Activated CD8-positive, alpha-beta T cell treated with anti-CD3 and anti-CD28 coated beads for 36 hours (primary cell): Measurements from ENCODE around the gene ADSS1. TPM values are rescaled to one million over a fixed set of nuclear protein-coding genes. Genes with fewer than 3 reads are reported as not detected.

Experiments
- ATAC-seq: fragments of 200-7000 bp; cut with Tn5 transposase; one replicate; pipeline ENCODE4 v1.10.0; 2021; ENCODE audit warnings: mild to moderate bottlenecking, moderate library complexity
- CTCF ChIA-PET: fragments of 350-600 bp; sonication (Branson Sonifier 250); formaldehyde crosslinking; loops from one replicate; lab custom pipeline; 2021; ENCODE audit warnings: antibody characterized with exemption; lab: Charles Lee
- POLR2A ChIA-PET: fragments of 350-600 bp; sonication (Branson Sonifier 250); formaldehyde crosslinking; loops from one replicate; lab custom pipeline; 2021; ENCODE audit warnings: antibody characterized with exemption; lab: Charles Lee
- DNase-seq: peaks from one replicate; pipeline ENCODE4 v3.0.0-alpha.2; 2020
- H3K27ac Mint-ChIP-seq: one replicate; pipeline ENCODE4 v1.8.0; 2021; ENCODE audit warnings: mild to moderate bottlenecking, mixed read lengths
- H3K27me3 Mint-ChIP-seq: one replicate; pipeline ENCODE4 v1.8.0; 2021; ENCODE audit warnings: mixed read lengths
- H3K36me3 Mint-ChIP-seq: one replicate; pipeline ENCODE4 v1.8.0; 2021; ENCODE audit warnings: low read depth, mixed read lengths
- H3K4me1 Mint-ChIP-seq: one replicate; pipeline ENCODE4 v1.8.0; 2021; ENCODE audit warnings: low read depth, mixed read lengths
- H3K4me3 Mint-ChIP-seq: one replicate; pipeline ENCODE4 v1.8.0; 2021; ENCODE audit warnings: mild to moderate bottlenecking, moderate library complexity, mixed read lengths
- H3K9me3 Mint-ChIP-seq: one replicate; pipeline ENCODE4 v1.8.0; 2021; ENCODE audit warnings: mixed read lengths
- intact Hi-C: fragments of 100-400 bp; cut with micrococcal nuclease; formaldehyde crosslinking; loops from one replicate; pipeline ENCODE4 v1.10.0; 2022
- total RNA-seq, 2 experiments: library from RNA; stranded (reverse); gene quantifications; one replicate each; pipeline ENCODE4 v1.2.3, GENCODE V29; 2021
- TF ChIP-seq, protein P1 (sequence below): fragments of 200-600 bp; IDR thresholded peaks from one replicate; pipeline ENCODE4 v1.8.0; 2022; ENCODE audit warnings: antibody characterized with exemption, mild to moderate bottlenecking

Gene ADSS1
- total RNA-seq, 2 experiments from 2014 or later, result 2.7 to 3.0 TPM

DNA sequence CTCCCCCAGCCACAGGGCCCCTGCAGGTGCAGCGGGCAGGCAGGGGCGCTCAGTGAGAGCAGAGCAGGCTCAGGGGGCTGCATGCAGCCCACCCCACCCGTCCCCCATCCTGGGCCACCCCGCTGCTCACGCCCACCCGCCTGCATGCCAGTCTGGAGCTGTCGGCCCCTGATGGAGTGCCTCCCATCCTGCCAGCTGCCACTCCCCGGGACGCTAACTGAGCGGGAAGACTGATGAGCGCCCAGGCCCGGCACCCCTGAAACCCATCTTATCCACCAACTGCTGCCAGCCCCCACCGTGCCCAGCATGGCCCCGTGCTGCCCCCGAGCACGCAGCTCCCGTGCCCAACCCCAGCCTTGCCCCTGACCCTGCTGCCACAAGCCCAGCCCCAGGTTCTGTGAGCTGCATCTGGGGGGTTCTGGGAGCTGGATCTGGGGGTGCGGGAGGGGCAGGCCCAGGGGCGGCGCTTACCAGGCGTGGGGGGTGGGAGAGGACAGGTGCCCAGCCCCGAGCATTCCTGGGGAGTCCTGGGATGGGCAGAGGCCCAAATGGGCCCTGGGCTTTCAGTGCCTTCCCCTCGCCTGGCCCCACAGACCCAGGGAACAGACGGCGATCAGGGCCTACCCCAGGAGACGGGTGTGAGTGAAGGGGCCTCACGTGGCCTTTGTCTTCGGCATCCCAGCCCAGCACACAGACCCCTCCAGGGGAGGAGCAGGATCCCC lies 58.2 kb downstream of the ADSS1 start:
- ChIA-PET CTCF (no interaction called here), POLR2A (interaction anchor here (0.6 kb wide), 1 partner anchor 61 kb away, joined by 3 read pairs; no protein-coding TSS in a partner anchor)
- H3K27ac Mint-ChIP-seq, result no peak overlapping the region
- peaks cover under 1% of the 10 kb centered on the region for H3K36me3 Mint-ChIP-seq
- intact Hi-C loops, result no loop called here
- H3K4me1 Mint-ChIP-seq, result peaks cover 10% of the 10 kb centered on the region
- no peak for DNase-seq
- no peaks in the 10 kb centered on the region for H3K9me3 Mint-ChIP-seq
- TF ChIP-seq, protein P1, sequence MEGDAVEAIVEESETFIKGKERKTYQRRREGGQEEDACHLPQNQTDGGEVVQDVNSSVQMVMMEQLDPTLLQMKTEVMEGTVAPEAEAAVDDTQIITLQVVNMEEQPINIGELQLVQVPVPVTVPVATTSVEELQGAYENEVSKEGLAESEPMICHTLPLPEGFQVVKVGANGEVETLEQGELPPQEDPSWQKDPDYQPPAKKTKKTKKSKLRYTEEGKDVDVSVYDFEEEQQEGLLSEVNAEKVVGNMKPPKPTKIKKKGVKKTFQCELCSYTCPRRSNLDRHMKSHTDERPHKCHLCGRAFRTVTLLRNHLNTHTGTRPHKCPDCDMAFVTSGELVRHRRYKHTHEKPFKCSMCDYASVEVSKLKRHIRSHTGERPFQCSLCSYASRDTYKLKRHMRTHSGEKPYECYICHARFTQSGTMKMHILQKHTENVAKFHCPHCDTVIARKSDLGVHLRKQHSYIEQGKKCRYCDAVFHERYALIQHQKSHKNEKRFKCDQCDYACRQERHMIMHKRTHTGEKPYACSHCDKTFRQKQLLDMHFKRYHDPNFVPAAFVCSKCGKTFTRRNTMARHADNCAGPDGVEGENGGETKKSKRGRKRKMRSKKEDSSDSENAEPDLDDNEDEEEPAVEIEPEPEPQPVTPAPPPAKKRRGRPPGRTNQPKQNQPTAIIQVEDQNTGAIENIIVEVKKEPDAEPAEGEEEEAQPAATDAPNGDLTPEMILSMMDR, result no peak
- no peak overlapping the region for H3K4me3 Mint-ChIP-seq
- H3K27me3 Mint-ChIP-seq, result no peaks in the 10 kb centered on the region
- ATAC-seq, result no peak

DNA sequence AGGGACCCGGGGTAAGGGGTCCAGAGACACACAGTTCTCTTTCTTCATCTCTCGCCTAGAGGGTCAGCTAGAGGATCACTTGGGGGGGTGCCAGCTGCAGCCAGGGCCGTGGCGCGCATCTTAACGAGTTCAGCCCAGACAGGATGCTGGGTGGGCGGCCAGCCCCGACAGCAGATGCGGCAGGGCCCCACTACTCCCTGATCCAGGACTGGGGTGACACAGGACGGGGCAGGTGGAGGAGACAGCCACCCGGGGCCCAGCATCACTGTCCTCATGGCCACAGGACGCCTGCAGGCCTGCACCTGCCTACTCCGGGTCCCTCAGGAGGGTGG lies 58.7 kb downstream of the ADSS1 start:
- POLR2A ChIA-PET, result interaction anchor here (0.6 kb wide), 1 partner anchor 60 kb away, joined by 3 read pairs; no protein-coding TSS in a partner anchor
- TF ChIP-seq, protein P1, result no peak
- Mint-ChIP-seq H3K27me3 (no peaks in the 10 kb centered on the region), H3K27ac (no peak overlapping the region), H3K4me3 (no peak overlapping the region), H3K4me1 (peaks cover 11% of the 10 kb centered on the region), H3K9me3 (no peaks in the 10 kb centered on the region), H3K36me3 (no peaks in the 10 kb centered on the region)
- intact Hi-C loops, result no loop called here
- DNase-seq (no peak), ATAC-seq (no peak)
- CTCF ChIA-PET, result no interaction called here

DNA sequence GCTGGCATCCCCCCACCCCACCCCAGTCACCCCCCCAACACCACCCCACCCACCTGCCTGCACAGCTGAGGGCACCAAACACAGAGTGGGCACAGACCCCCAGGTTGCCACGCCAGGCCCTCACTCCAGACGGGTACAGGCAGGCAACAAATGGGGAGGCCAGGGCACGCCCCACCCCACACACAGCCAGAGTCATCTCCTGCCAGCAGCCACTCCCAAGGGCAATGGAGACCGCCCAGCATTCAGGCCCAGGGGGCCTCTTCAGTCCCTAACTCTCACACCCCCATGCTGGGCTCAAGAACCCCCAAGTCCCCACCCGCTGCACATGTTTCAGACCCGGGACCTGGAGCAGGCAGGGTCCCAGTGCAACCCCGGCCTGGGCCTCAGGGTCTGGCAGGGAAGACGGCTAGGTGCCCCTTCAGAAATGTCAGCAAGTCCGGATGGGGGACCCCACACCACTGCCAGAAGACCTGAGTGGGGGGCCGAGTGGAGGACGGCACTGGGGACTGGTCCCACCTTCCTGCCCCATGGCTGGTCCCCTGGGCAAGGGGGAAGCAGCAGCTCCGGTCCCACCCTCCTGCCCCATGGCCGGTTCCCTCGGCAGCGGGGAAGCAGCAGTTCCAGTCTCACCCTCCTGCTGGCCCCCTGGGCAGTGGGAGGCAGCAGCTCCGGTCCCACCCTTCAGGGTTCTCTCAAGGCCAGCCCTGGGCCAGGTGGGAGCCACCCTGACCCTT lies 59.6 kb downstream of the ADSS1 start:
- H3K27me3 Mint-ChIP-seq, result no peaks in the 10 kb centered on the region
- CTCF ChIA-PET, result no interaction called here

DNA sequence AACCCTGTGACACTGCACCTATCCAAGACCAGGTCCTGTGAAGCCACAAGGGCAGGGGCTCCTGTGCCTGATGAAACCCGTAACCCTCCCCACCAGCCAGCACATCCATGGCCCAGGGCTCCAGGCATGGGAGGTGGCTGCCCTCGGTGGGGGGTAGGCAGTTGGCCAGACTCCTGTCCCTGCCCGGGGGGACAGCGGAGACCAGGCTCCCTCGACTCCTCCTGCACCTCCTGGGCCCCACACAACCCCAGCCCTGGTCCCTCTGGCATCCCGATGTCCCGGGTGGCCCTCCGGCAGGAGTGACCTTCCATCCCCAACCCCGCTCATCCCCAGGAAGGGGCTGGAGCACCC lies 60.2 kb downstream of the ADSS1 start:
- H3K27me3 Mint-ChIP-seq, result no peaks in the 10 kb centered on the region
- H3K36me3 Mint-ChIP-seq, result no peaks in the 10 kb centered on the region
- H3K27ac Mint-ChIP-seq, result no peak overlapping the region
- DNase-seq (no peak), ATAC-seq (no peak)
- H3K9me3 Mint-ChIP-seq, result no peaks in the 10 kb centered on the region
- TF ChIP-seq, protein P1, result no peak
- CTCF ChIA-PET, result no interaction called here
- peaks cover 14% of the 10 kb centered on the region for H3K4me1 Mint-ChIP-seq
- intact Hi-C loops, result no loop called here
- POLR2A ChIA-PET, result interaction anchor here (1.7 kb wide), 1 partner anchor 10 kb away, joined by 5 read pairs; no protein-coding TSS in a partner anchor
- H3K4me3 Mint-ChIP-seq, result no peak overlapping the region

More for the DNA sequence above, 59.6 kb downstream of the ADSS1 start:
- Mint-ChIP-seq H3K9me3 (no peaks in the 10 kb centered on the region), H3K4me3 (no peak overlapping the region), H3K4me1 (peaks cover 14% of the 10 kb centered on the region), H3K36me3 (no peaks in the 10 kb centered on the region), H3K27ac (no peak overlapping the region)
- intact Hi-C loops, result no loop called here
- TF ChIP-seq, protein P1, result no peak
- POLR2A ChIA-PET, result interaction anchor here (1.7 kb wide), 1 partner anchor 11 kb away, joined by 5 read pairs; no protein-coding TSS in a partner anchor
- no peak for DNase-seq
- no peak for ATAC-seq
